Inflammatory macrophage (primary cell): ENCODE measurements around the gene GMFB.
"Not testable (repeated sequence)": the region's sequence is repeated elsewhere in the genome, so short reads cannot be mapped to it uniquely, and the experiment has no call there.

Experiments
- DNase-seq, 2 donors: peaks; one replicate each; pipeline ENCODE4 v3.0.0-alpha.2; 2020 to 2022

The GMFB gene

GRCh38 chr14:54490445-54491175, 1.8 kb upstream of the GMFB start:
- peak; percentile 32 to 37 for DNase-seq

GRCh38 chr14:54489731-54490444, 1.1 kb upstream of the GMFB start:
- DNase-seq: no peak

GRCh38 chr14:54489318-54489683, 521 bp upstream of the GMFB start:
- DNase-seq: no peak

- no peak for DNase-seq
These were observed 498 bp downstream of the GMFB start for GRCh38 chr14:54488318-54488645.

- peak in 1 of 2 donors; percentile 13 for DNase-seq
These were observed 1.0 kb downstream of the GMFB start for GRCh38 chr14:54487771-54488170.

- DNase-seq: no peak
These were observed 2.1 kb downstream of the GMFB start for GRCh38 chr14:54486685-54487084.

- DNase-seq: peak in 1 of 2 donors; percentile 22
These were observed 4.9 kb downstream of the GMFB start for GRCh38 chr14:54483846-54484245.

- DNase-seq: no peak
These were observed 5.6 kb downstream of the GMFB start for GRCh38 chr14:54483073-54483745.

GRCh38 chr14:54481695-54482094, 7.1 kb downstream of the GMFB start:
- DNase-seq: no peak

GRCh38 chr14:54480830-54481562, 7.8 kb downstream of the GMFB start:
- DNase-seq: no peak

GRCh38 chr14:54478636-54479215, 10.1 kb downstream of the GMFB start:
- DNase-seq: no peak

GRCh38 chr14:54475911-54476310, 12.9 kb downstream of the GMFB start:
- no peak for DNase-seq

- DNase-seq: peak in 1 of 2 donors; percentile 22
These were observed 13.4 kb downstream of the GMFB start for GRCh38 chr14:54475187-54475899.

- no peak for DNase-seq
These were observed 14.5 kb downstream of the GMFB start for GRCh38 chr14:54474232-54474793.

GRCh38 chr14:54472315-54472714, 16.5 kb downstream of the GMFB start:
- no peak for DNase-seq

- DNase-seq: no peak
These were observed 17.1 kb downstream of the GMFB start for GRCh38 chr14:54471641-54472040.

- DNase-seq: no peak
These were observed 18.1 kb downstream of the GMFB start for GRCh38 chr14:54470701-54471100.

GRCh38 chr14:54467280-54467679, 21.5 kb downstream of the GMFB start:
- no peak for DNase-seq

GRCh38 chr14:54465654-54466053, 23.1 kb downstream of the GMFB start:
- no peak for DNase-seq

GRCh38 chr14:54462048-54462447, 26.7 kb downstream of the GMFB start:
- DNase-seq: no peak

GRCh38 chr14:54459106-54459505, 29.7 kb downstream of the GMFB start:
- DNase-seq: no peak

- not testable (repeated sequence) for DNase-seq
These were observed 30.2 kb downstream of the GMFB start for GRCh38 chr14:54458536-54458935.
